CD4-positive, alpha-beta memory T cell (primary cell): Measurements from ENCODE around the gene DBP. TPM values are rescaled to one million over a fixed set of nuclear protein-coding genes. Genes with fewer than 3 reads are reported as not detected.
A peak's percentile ranks its signal among the peaks of the same experiment; 100 is the strongest.

Source experiments
- CTCF ChIA-PET: fragments of 350-600 bp; sonication (Branson Sonifier 250); formaldehyde crosslinking; loops from one replicate; lab custom pipeline; 2021; ENCODE audit warnings: inconsistent platforms; ENCODE audit not compliant: partially characterized antibody; lab: Charles Lee
- POLR2A ChIA-PET: fragments of 350-600 bp; sonication (Branson Sonifier 250); formaldehyde crosslinking; loops from one replicate; lab custom pipeline; 2021; ENCODE audit not compliant: partially characterized antibody; lab: Charles Lee
- DNase-seq, 5 donors: peaks; one replicate each; pipeline versions ENCODE4 v3.0.0 to v3.0.0-alpha.2; 2020 to 2022; ENCODE audit warnings: mixed read lengths in 1 of 5
- H3K27ac ChIP-seq: one replicate; pipeline ENCODE4 v1.7.0; 2013; ENCODE audit warnings: low read depth, low read length
- H3K27me3 ChIP-seq: 2 replicates; pipeline ENCODE4 v1.7.0; 2013; ENCODE audit warnings: mild to moderate bottlenecking, low read length, moderate library complexity; ENCODE audit not compliant: insufficient read depth
- H3K36me3 ChIP-seq: 2 replicates; pipeline ENCODE4 v1.7.0; 2013; ENCODE audit warnings: mild to moderate bottlenecking, low read length, moderate library complexity; ENCODE audit not compliant: insufficient read depth
- H3K4me1 ChIP-seq: 2 replicates; pipeline ENCODE4 v1.7.0; 2013; ENCODE audit warnings: mild to moderate bottlenecking, low read length, moderate library complexity; ENCODE audit not compliant: insufficient read depth
- H3K4me3 ChIP-seq, 2 donors: one replicate each; pipeline ENCODE4 v1.7.0; 2013; ENCODE audit warnings: low read length in 2 of 2, mild to moderate bottlenecking in 1 of 2
- H3K9me3 ChIP-seq, 2 donors: one replicate each; pipeline ENCODE4 v1.7.0; 2013; ENCODE audit warnings: low read length in 2 of 2, control low read depth in 1 of 2; ENCODE audit not compliant: control insufficient read depth in 1 of 2
- H3K27ac Mint-ChIP-seq, 7 donors: one replicate each; pipeline ENCODE4 v1.8.0; 2020 to 2021; ENCODE audit warnings: mixed read lengths in 7 of 7, mild to moderate bottlenecking in 6 of 7, inconsistent platforms in 3 of 7, moderate library complexity in 3 of 7
- H3K27me3 Mint-ChIP-seq, 2 donors: one replicate each; pipeline ENCODE4 v1.8.0; 2020 to 2021; ENCODE audit warnings: mixed read lengths in 2 of 2
- H3K36me3 Mint-ChIP-seq, 2 donors: one replicate each; pipeline ENCODE4 v1.8.0; 2020 to 2021; ENCODE audit warnings: mixed read lengths in 2 of 2, inconsistent platforms in 1 of 2, mild to moderate bottlenecking in 1 of 2
- H3K4me1 Mint-ChIP-seq, 4 donors: one replicate each; pipeline ENCODE4 v1.8.0; 2020 to 2021; ENCODE audit warnings: mixed read lengths in 4 of 4, mild to moderate bottlenecking in 1 of 4
- H3K4me3 Mint-ChIP-seq, 8 donors: one replicate each; pipeline ENCODE4 v1.8.0; 2020 to 2021; ENCODE audit warnings: mixed read lengths in 8 of 8, mild to moderate bottlenecking in 7 of 8, moderate library complexity in 6 of 8, inconsistent platforms in 3 of 8
- H3K9me3 Mint-ChIP-seq, 8 donors: one replicate each; pipeline ENCODE4 v1.8.0; 2020 to 2021; ENCODE audit warnings: mixed read lengths in 8 of 8, mild to moderate bottlenecking in 5 of 8, inconsistent platforms in 3 of 8, moderate library complexity in 1 of 8
- intact Hi-C: fragments of 100-400 bp; cut with micrococcal nuclease; formaldehyde crosslinking; loops from one replicate; pipeline ENCODE4 v1.15.1; 2023
- polyA plus RNA-seq, 2 donors: library from polyadenylated mRNA; unstranded; fragments of 300-500 nt; fragmentation: Illumina TruSeq; gene quantifications; one replicate each; pipeline ENCODE4 v1.2.3, GENCODE V29; 2021
- total RNA-seq, 2 experiments: library from RNA; stranded (reverse); gene quantifications; one replicate each; pipeline ENCODE4 v1.2.3, GENCODE V29; 2021

Gene DBP
- total and polyA plus RNA-seq, 4 experiments from 2014 or later, result 37.4 to 113 (median 66.0) TPM

GRCh38 chr19:48648134-48648533 lies 11.0 kb upstream of the DBP start:
- Mint-ChIP-seq H3K27ac (peak overlapping the region; percentile 76 to 97 (median 90)), H3K36me3 (no peaks in the 10 kb centered on the region), H3K27me3 (no peaks in the 10 kb centered on the region), H3K4me1 (peaks cover 23 to 51% (median 38%) of the 10 kb centered on the region in 4 donors), H3K9me3 (peaks cover 0 to 1% (median 0%) of the 10 kb centered on the region in 8 donors), H3K4me3 (peak overlapping the region in 3 of 8 donors; percentile 33 to 71 (median 49))
- no peak for DNase-seq
- H3K27me3 ChIP-seq, result no peaks in the 10 kb centered on the region
- POLR2A ChIA-PET, result interaction anchor here (1.3 to 1.5 kb wide), 2 partner anchors 27 to 66 kb away, joined by 3 to 7 read pairs; no protein-coding TSS in a partner anchor
- H3K36me3 ChIP-seq, result no peaks in the 10 kb centered on the region
- intact Hi-C loops, result loop anchor here (5.0 kb wide), 1 partner anchor 319 kb away; the partner anchor contains the start of gene FTL
- H3K4me3 ChIP-seq, result no peak overlapping the region
- H3K27ac ChIP-seq, result no peak overlapping the region
- peaks cover 46% of the 10 kb centered on the region for H3K4me1 ChIP-seq
- H3K9me3 ChIP-seq, result no peaks in the 10 kb centered on the region
- CTCF ChIA-PET, result interaction anchor here (2.1 kb wide), 1 partner anchor 27 kb away, joined by 13 read pairs; no protein-coding TSS in a partner anchor

- H3K9me3 Mint-ChIP-seq, result peaks cover 0 to 1% (median 0%) of the 10 kb centered on the region in 8 donors
- Histone ChIP-seq H3K36me3 (no peaks in the 10 kb centered on the region), H3K4me3 (peak overlapping the region in 1 of 2 donors; percentile 87), H3K4me1 (peaks cover 46% of the 10 kb centered on the region), H3K27me3 (no peaks in the 10 kb centered on the region), H3K27ac (peak overlapping the region; percentile 77), H3K9me3 (no peaks in the 10 kb centered on the region)
- H3K36me3 Mint-ChIP-seq, result no peaks in the 10 kb centered on the region
- intact Hi-C loops, result loop anchor here (1.0 to 5.0 kb wide), 11 partner anchors 8 to 321 kb away; partner anchors contain the start of genes FTL, RPL18 and SPHK2
- H3K4me3 Mint-ChIP-seq, result peak overlapping the region; percentile 11 to 71 (median 48)
- POLR2A ChIA-PET, result interaction anchor here (1.0 to 4.1 kb wide), 17 partner anchors 10 to 319 kb away, joined by 3 to 76 read pairs (median 10); partner anchors contain the start of genes DBP, FAM83E, FTL and PPP1R15A
- H3K27me3 Mint-ChIP-seq, result no peaks in the 10 kb centered on the region
- CTCF ChIA-PET, result interaction anchor here (1.3 to 2.6 kb wide), 9 partner anchors 10 to 346 kb away, joined by 4 to 34 read pairs (median 10); partner anchors contain the start of genes DBP, GYS1, HSD17B14 and RUVBL2
- peaks cover 23 to 55% (median 39%) of the 10 kb centered on the region in 4 donors for H3K4me1 Mint-ChIP-seq
- DNase-seq, result no peak
- peak overlapping the region; percentile 66 to 95 (median 83) for H3K27ac Mint-ChIP-seq
These were observed 9.6 kb upstream of the DBP start for GRCh38 chr19:48646722-48647216.

- H3K4me3 Mint-ChIP-seq, result peak within 1 kb of the TSS; percentile 86 to 98 (median 93)
- DNase-seq, result peak; percentile 91 to 96 (median 94)
- intact Hi-C loops, result loop anchor here (1.0 to 5.0 kb wide), 11 partner anchors 8 to 321 kb away; partner anchors contain the start of genes FTL, RPL18 and SPHK2
- CTCF ChIA-PET, result interaction anchor here (0.6 to 2.6 kb wide), 22 partner anchors 9 to 347 kb away, joined by 3 to 34 read pairs (median 6); partner anchors contain the start of genes DBP, GYS1, HSD17B14 and RPL18
- Histone ChIP-seq H3K9me3 (no peaks in the 10 kb centered on the region), H3K27ac (peak within 1 kb of the TSS; percentile 77), H3K4me3 (peak within 1 kb of the TSS; percentile 85 to 87), H3K36me3 (no peaks in the 10 kb centered on the region), H3K4me1 (peaks cover 46% of the 10 kb centered on the region), H3K27me3 (no peaks in the 10 kb centered on the region)
- H3K27me3 Mint-ChIP-seq, result no peaks in the 10 kb centered on the region
- peak within 1 kb of the TSS; percentile 83 to 97 (median 96) for H3K27ac Mint-ChIP-seq
- H3K9me3 Mint-ChIP-seq, result peaks cover 0 to 1% (median 0%) of the 10 kb centered on the region in 8 donors
- H3K36me3 Mint-ChIP-seq, result no peaks in the 10 kb centered on the region
- POLR2A ChIA-PET, result interaction anchor here (0.8 to 4.1 kb wide), 29 partner anchors 9 to 1204 kb away, joined by 3 to 76 read pairs (median 4); partner anchors contain the start of genes DBP, FAM83E, FTL and PPP1R15A
- H3K4me1 Mint-ChIP-seq, result peaks cover 23 to 55% (median 41%) of the 10 kb centered on the region in 4 donors
These were observed 9.0 kb upstream of the DBP start, which contains the start of gene CA11 for GRCh38 chr19:48646001-48646721. Gene CA11 (minus strand): TSS chr19:48646187. CDS start chr19:48645632, 555 bp downstream.

DNA sequence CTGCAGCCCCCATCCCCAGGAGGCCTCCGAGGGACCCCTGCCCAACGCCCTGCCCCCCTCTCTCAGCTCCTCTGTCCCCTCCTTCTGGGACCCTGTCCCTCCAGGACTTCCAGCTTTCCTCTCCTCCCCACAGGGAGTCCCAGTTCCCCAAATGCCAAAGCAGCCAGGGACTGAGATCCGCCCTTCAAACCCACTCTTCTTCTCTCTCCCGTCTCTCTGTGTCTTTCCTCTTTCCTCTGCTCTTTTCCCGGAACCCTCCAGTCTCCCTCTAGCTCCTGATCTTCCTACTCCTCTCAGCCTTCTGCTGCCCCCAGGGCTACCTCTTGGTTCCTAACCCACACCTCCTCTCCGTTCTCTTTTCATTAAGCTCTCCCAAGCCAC lies 8.4 kb upstream of the DBP start:
- CTCF ChIA-PET, result interaction anchor here (0.6 to 2.6 kb wide), 23 partner anchors 9 to 347 kb away, joined by 3 to 34 read pairs (median 6); partner anchors contain the start of genes DBP, GYS1, HSD17B14 and RPL18
- Mint-ChIP-seq H3K4me1 (peaks cover 23 to 55% (median 40%) of the 10 kb centered on the region in 4 donors), H3K36me3 (no peaks in the 10 kb centered on the region), H3K9me3 (peaks cover 0 to 1% (median 0%) of the 10 kb centered on the region in 8 donors), H3K4me3 (peak overlapping the region; percentile 86 to 98 (median 93)), H3K27me3 (no peaks in the 10 kb centered on the region), H3K27ac (peak overlapping the region; percentile 83 to 97 (median 96))
- Histone ChIP-seq H3K27me3 (no peaks in the 10 kb centered on the region), H3K9me3 (no peaks in the 10 kb centered on the region), H3K4me1 (peaks cover 46% of the 10 kb centered on the region), H3K27ac (peak overlapping the region; percentile 77), H3K36me3 (no peaks in the 10 kb centered on the region), H3K4me3 (peak overlapping the region; percentile 85 to 87)
- intact Hi-C loops, result loop anchor here (5.0 kb wide), 1 partner anchor 322 kb away; the partner anchor contains the start of gene FTL
- POLR2A ChIA-PET, result interaction anchor here (0.8 to 4.1 kb wide), 29 partner anchors 9 to 1205 kb away, joined by 3 to 76 read pairs (median 4); partner anchors contain the start of genes DBP, FAM83E, FTL and PPP1R15A
- DNase-seq, result no peak

DNA sequence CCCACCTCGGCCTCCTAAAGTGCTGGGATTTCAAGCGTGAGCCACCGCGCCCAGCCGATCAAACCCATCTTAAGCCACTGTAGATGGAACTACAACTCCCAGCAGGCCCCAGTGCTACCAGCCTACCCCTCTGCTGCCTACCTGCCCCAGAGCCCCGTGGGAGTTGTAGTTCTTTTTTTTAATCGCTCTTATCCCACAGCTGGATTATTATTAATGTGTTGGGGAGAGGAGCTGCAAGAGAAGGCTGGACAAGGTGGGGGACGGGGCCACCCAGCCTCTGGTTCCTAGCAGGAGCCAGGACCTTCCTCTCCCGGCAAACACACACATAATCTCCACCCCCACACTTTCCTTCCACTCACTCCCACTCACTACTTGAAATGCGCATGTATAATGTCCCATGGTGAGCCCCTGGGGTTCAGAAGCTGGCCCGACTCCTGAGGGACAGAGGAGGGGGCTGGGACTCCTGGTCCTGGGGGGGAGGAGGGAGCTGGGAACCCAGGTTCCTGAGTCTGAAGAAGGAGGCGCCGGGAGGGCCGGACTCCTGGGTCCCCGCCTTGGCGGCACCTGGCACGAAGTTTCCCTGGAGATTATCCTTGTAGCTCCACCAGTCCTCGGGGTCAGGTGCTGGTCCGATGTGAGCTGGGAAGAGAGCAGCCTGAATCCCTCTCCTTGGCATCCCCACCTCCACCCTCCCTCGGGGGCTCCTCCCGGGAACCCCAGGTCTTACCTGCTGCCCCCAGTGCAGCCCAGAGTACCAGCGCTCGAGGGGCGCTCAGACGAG lies 7.8 kb upstream of the DBP start:
- Histone ChIP-seq H3K27ac (peak overlapping the region; percentile 77), H3K36me3 (no peaks in the 10 kb centered on the region), H3K27me3 (no peaks in the 10 kb centered on the region), H3K4me3 (peak overlapping the region; percentile 85 to 87), H3K4me1 (peaks cover 46% of the 10 kb centered on the region), H3K9me3 (no peaks in the 10 kb centered on the region)
- POLR2A ChIA-PET, result interaction anchor here (0.8 to 4.1 kb wide), 26 partner anchors 8 to 1205 kb away, joined by 3 to 76 read pairs (median 7); partner anchors contain the start of genes DBP, FTL, PPP1R15A and RPL18
- peak; percentile 75 to 85 (median 76) for DNase-seq
- H3K4me1 Mint-ChIP-seq, result peaks cover 23 to 57% (median 41%) of the 10 kb centered on the region in 4 donors
- H3K27ac Mint-ChIP-seq, result peak overlapping the region; percentile 83 to 97 (median 93)
- no peaks in the 10 kb centered on the region for H3K36me3 Mint-ChIP-seq
- CTCF ChIA-PET, result interaction anchor here (0.6 to 2.6 kb wide), 19 partner anchors 8 to 326 kb away, joined by 3 to 34 read pairs (median 7); partner anchors contain the start of genes DBP, HSD17B14, RPL18 and SPHK2
- no peaks in the 10 kb centered on the region for H3K27me3 Mint-ChIP-seq
- intact Hi-C loops, result loop anchor here (5.0 kb wide), 1 partner anchor 322 kb away; the partner anchor contains the start of gene FTL
- H3K4me3 Mint-ChIP-seq, result peak overlapping the region; percentile 86 to 98 (median 93)
- H3K9me3 Mint-ChIP-seq, result peaks cover 0 to 1% (median 0%) of the 10 kb centered on the region in 8 donors

DNA sequence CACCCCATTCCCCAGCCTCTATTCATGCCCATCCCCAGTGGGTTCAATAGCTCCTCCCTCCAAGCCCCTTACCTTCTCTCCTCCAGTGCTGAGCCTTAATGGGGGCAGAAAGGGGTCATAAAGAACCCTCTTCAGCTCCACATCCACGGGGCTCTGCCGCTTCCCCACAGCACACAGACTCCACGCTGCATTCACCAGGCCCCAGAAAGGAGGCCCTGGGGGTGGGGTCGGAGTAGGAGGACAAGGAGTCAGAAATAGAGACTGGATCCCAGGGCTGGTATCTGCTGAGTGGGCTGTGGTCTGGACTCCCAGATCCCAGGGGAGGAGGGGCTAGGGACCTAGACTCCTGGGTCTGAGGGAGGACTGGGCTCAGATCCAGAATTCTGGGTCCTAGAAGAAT lies 7.2 kb upstream of the DBP start:
- Histone ChIP-seq H3K4me1 (peaks cover 46% of the 10 kb centered on the region), H3K36me3 (no peaks in the 10 kb centered on the region), H3K4me3 (no peak overlapping the region), H3K27me3 (no peaks in the 10 kb centered on the region), H3K9me3 (no peaks in the 10 kb centered on the region), H3K27ac (peak overlapping the region; percentile 31)
- intact Hi-C loops, result no loop called here
- ChIA-PET CTCF (interaction anchor here (1.7 to 2.6 kb wide), 4 partner anchors 7 to 31 kb away, joined by 4 to 34 read pairs (median 12); partner anchors contain the start of genes DBP, RPL18 and SPHK2), POLR2A (interaction anchor here (1.0 to 4.1 kb wide), 12 partner anchors 7 to 348 kb away, joined by 3 to 76 read pairs (median 12); partner anchors contain the start of genes DBP, PPP1R15A, RPL18 and SPHK2)
- H3K27ac Mint-ChIP-seq, result peak overlapping the region in 4 of 7 donors; percentile 70 to 97 (median 84)
- H3K9me3 Mint-ChIP-seq, result peaks cover 0 to 1% (median 0%) of the 10 kb centered on the region in 8 donors
- peak overlapping the region in 4 of 8 donors; percentile 12 to 96 (median 54) for H3K4me3 Mint-ChIP-seq
- no peaks in the 10 kb centered on the region for H3K27me3 Mint-ChIP-seq
- no peaks in the 10 kb centered on the region for H3K36me3 Mint-ChIP-seq
- peaks cover 22 to 56% (median 41%) of the 10 kb centered on the region in 4 donors for H3K4me1 Mint-ChIP-seq
- peak in 1 of 5 donors; percentile 32 for DNase-seq
